HCT116 (cell line): ENCODE data around the gene PYGO2. TPM values are rescaled to one million over a fixed set of nuclear protein-coding genes. Genes with fewer than 3 reads are reported as not detected.

Experiments used
- ATAC-seq: fragments of 200-7000 bp; cut with Tn5 transposase; 2 replicates; pipeline ENCODE4 v1.9.1; 2020; ENCODE audit warnings: mild to moderate bottlenecking, moderate library complexity
- BruUV-seq: library from RNA; stranded (reverse); fragments of 400-500 nt; replicated peaks from 2 replicates; lab custom pipeline; 2021; lab: Mats Ljungman, UMichigan
- CTCF ChIA-PET: fragments of 300-600 bp; sonication (Branson Sonifier 250); formaldehyde crosslinking; loops from one replicate; lab custom pipeline; 2021; ENCODE audit warnings: antibody characterized with exemption; lab: Charles Lee
- POLR2A ChIA-PET: fragments of 300-600, 350-600 bp; sonication (Branson Sonifier 250); formaldehyde crosslinking; loops from one replicate; lab custom pipeline; 2021; ENCODE audit warnings: antibody characterized with exemption; lab: Charles Lee
- RAD21 ChIA-PET, 2 experiments: fragments of 300-600 bp; sonication (Branson Sonifier 250); formaldehyde crosslinking; loops; one replicate each; lab custom pipeline; 2023; ENCODE audit warnings: low total read pairs in 2 of 2; ENCODE audit not compliant: uncharacterized antibody in 2 of 2, unreplicated experiment in 2 of 2, low non-redundant PET in 1 of 2; lab: Charles Lee
- DNase-seq: peaks from one replicate; pipeline ENCODE4 v3.0.0-alpha.2; 2010; ENCODE audit warnings: low read depth, low spot score
- H2AFZ ChIP-seq: fragments of 200-600 bp; shearing (Covaris generic), sonication (generic); 2 replicates; pipeline ENCODE4 v1.6.1; 2017; ENCODE audit warnings: low read depth, mixed run types, mixed read lengths, antibody characterized with exemption, low read length; ENCODE audit not compliant: poor library complexity, severe bottlenecking
- H3K27ac ChIP-seq: 2 replicates; pipeline ENCODE4 v1.5.1; 2012; ENCODE audit warnings: low read depth, low read length
- H3K27me3 ChIP-seq: fragments of 200-600 bp; sonication (generic); 2 replicates; pipeline ENCODE4 v1.6.1; 2016; ENCODE audit warnings: mixed run types, low read length, mixed read lengths; ENCODE audit not compliant: insufficient read depth
- H3K36me3 ChIP-seq, 2 experiments: fragments of 200-500 bp in 1 of 2; fragments of 200-600 bp in 1 of 2; sonication (Bioruptor generic) in 1 of 2; sonication (generic) in 1 of 2; 2 replicates each; pipeline versions ENCODE4 v1.5.1 to v1.6.1; 2014 to 2016; ENCODE audit warnings: low read length in 2 of 2, inconsistent platforms in 1 of 2, mixed read lengths in 1 of 2, mixed run types in 1 of 2; ENCODE audit not compliant: insufficient read depth in 2 of 2, control insufficient read depth in 1 of 2
- H3K4me1 ChIP-seq, 2 experiments: fragments of 200-600 bp in 1 of 2; sonication (generic) in 1 of 2; 2 replicates each; pipeline versions ENCODE4 v1.5.1 to v1.6.1; 2012 to 2017; ENCODE audit warnings: low read length in 2 of 2, inconsistent platforms in 1 of 2, mild to moderate bottlenecking in 1 of 2, mixed read lengths in 1 of 2, mixed run types in 1 of 2, moderate library complexity in 1 of 2; ENCODE audit not compliant: insufficient read depth in 2 of 2, control insufficient read depth in 1 of 2
- H3K4me2 ChIP-seq: fragments of 200-600 bp; sonication (generic); 2 replicates; pipeline ENCODE4 v1.6.1; 2017; ENCODE audit warnings: mixed run types, low read length, mixed read lengths
- H3K4me3 ChIP-seq, 2 experiments: fragments of 200-600 bp in 1 of 2; sonication (generic) in 1 of 2; replicated peaks in 1 of 2; 2 replicates each; pipeline ENCODE4 v1.5.1; 2011 to 2016; ENCODE audit warnings: low read length in 2 of 2, control low read depth in 1 of 2, low read depth in 1 of 2, mild to moderate bottlenecking in 1 of 2, mixed read lengths in 1 of 2, mixed run types in 1 of 2
- H3K79me2 ChIP-seq: fragments of 200-600 bp; sonication (generic); 2 replicates; pipeline ENCODE4 v1.6.1; 2017; ENCODE audit warnings: mild to moderate bottlenecking, mixed run types, low read length, moderate library complexity, mixed read lengths; ENCODE audit not compliant: insufficient read depth
- H3K9ac ChIP-seq: fragments of 200-600 bp; sonication (generic); 2 replicates; pipeline ENCODE4 v1.6.1; 2016; ENCODE audit warnings: low read length, mixed read lengths
- H3K9me2 ChIP-seq: fragments of 200-600 bp; sonication (generic), shearing (Covaris generic); 2 replicates; pipeline ENCODE4 v1.6.1; 2017; ENCODE audit warnings: mixed run types, mild to moderate bottlenecking, moderate library complexity; ENCODE audit not compliant: insufficient read depth
- H3K9me3 ChIP-seq, 2 experiments: fragments of 200-500 bp in 1 of 2; fragments of 200-600 bp in 1 of 2; sonication (Bioruptor generic) in 1 of 2; sonication (generic) in 1 of 2; 2 replicates each; pipeline ENCODE4 v1.6.1; 2014 to 2017; ENCODE audit warnings: low read length in 2 of 2, mixed read lengths in 2 of 2, inconsistent platforms in 1 of 2, low read depth in 1 of 2, mild to moderate bottlenecking in 1 of 2, mixed run types in 1 of 2, moderate library complexity in 1 of 2; ENCODE audit not compliant: control insufficient read depth in 1 of 2, insufficient read depth in 1 of 2
- H4K20me1 ChIP-seq: fragments of 200-600 bp; sonication (generic), shearing (Covaris generic); 2 replicates; pipeline ENCODE4 v1.6.1; 2017; ENCODE audit warnings: mixed run types, mild to moderate bottlenecking, moderate library complexity; ENCODE audit not compliant: insufficient read depth
- CBX3 ChIP-seq: IDR thresholded peaks from 2 replicates; pipeline ENCODE4 v1.6.1; 2012; ENCODE audit warnings: low read depth
- CEBPB ChIP-seq: IDR thresholded peaks from 2 replicates; pipeline ENCODE4 v1.6.1; 2012; ENCODE audit warnings: low read depth
- EGR1 ChIP-seq: IDR thresholded peaks from 2 replicates; pipeline ENCODE4 v1.6.1; 2012; ENCODE audit warnings: low read depth
- ELF1 ChIP-seq: IDR thresholded peaks from 2 replicates; pipeline ENCODE4 v1.6.1; 2012; ENCODE audit warnings: low read depth, borderline replicate concordance
- FOSL1 ChIP-seq: IDR thresholded peaks from 2 replicates; pipeline ENCODE4 v1.6.1; 2012; ENCODE audit warnings: low read depth
- POLR2A ChIP-seq: IDR thresholded peaks from 2 replicates; pipeline ENCODE4 v1.7.0; 2011; ENCODE audit warnings: borderline replicate concordance; ENCODE audit not compliant: insufficient read depth, insufficient read length; ENCODE audit errors: extremely low read depth
- POLR2AphosphoS5 ChIP-seq: IDR thresholded peaks from 2 replicates; pipeline ENCODE4 v1.6.1; 2011; ENCODE audit warnings: mild to moderate bottlenecking, low read depth, low read length, moderate library complexity
- SIN3A ChIP-seq: IDR thresholded peaks from 2 replicates; pipeline ENCODE4 v1.6.1; 2012; ENCODE audit warnings: low read depth
- SP1 ChIP-seq: IDR thresholded peaks from 2 replicates; pipeline ENCODE4 v1.6.1; 2012; ENCODE audit warnings: low read depth
- SRF ChIP-seq: IDR thresholded peaks from 2 replicates; pipeline ENCODE4 v1.6.1; 2012; ENCODE audit warnings: low read depth
- TCF7L2 ChIP-seq: IDR thresholded peaks from 2 replicates; pipeline ENCODE4 v1.7.0; 2011; ENCODE audit warnings: borderline replicate concordance, inconsistent platforms; ENCODE audit not compliant: insufficient read depth, insufficient read length; ENCODE audit errors: extremely low read depth
- YY1 ChIP-seq: IDR thresholded peaks from 2 replicates; pipeline ENCODE4 v1.6.1; 2011; ENCODE audit warnings: low read length, low read depth, moderate library complexity, mild to moderate bottlenecking; ENCODE audit not compliant: insufficient replicate concordance; ENCODE audit errors: extremely low read depth
- ZFX ChIP-seq: fragments of 450-650 bp; IDR thresholded peaks from 2 replicates; pipeline ENCODE4 v1.6.1; 2017
- intact Hi-C: fragments of 100-400 bp; cut with micrococcal nuclease; formaldehyde crosslinking; loops from 2 replicates; pipeline ENCODE4 v1.10.0; 2022
- total RNA-seq: library from RNA; stranded (reverse); gene quantifications from one replicate; pipeline ENCODE4 v1.2.1, GENCODE V29; 2021; ENCODE audit not compliant: unreplicated experiment
- TF ChIP-seq, protein P1 (sequence below), 3 experiments: fragments of 200-600 bp in 1 of 3; sonication (generic) in 1 of 3; IDR thresholded peaks in 2 of 3; conservative IDR thresholded peaks in 1 of 3; 2 replicates each; pipeline ENCODE4 v1.5.1; 2012 to 2017; ENCODE audit warnings: low read depth in 2 of 3, low read length in 2 of 3, antibody characterized with exemption in 1 of 3, borderline replicate concordance in 1 of 3, control low read depth in 1 of 3, mild to moderate bottlenecking in 1 of 3, mixed read lengths in 1 of 3, mixed run types in 1 of 3, moderate library complexity in 1 of 3; ENCODE audit not compliant: insufficient read depth in 1 of 3
- TF ChIP-seq, protein P2 (sequence below): IDR thresholded peaks from 2 replicates; pipeline ENCODE4 v1.6.1; 2012; ENCODE audit warnings: low read depth
- TF ChIP-seq, protein P3 (sequence below): IDR thresholded peaks from 2 replicates; pipeline ENCODE4 v1.6.1; 2012

The PYGO2 gene
- total RNA-seq, 1 experiment from 2014 or later: 37.2 TPM

DNA sequence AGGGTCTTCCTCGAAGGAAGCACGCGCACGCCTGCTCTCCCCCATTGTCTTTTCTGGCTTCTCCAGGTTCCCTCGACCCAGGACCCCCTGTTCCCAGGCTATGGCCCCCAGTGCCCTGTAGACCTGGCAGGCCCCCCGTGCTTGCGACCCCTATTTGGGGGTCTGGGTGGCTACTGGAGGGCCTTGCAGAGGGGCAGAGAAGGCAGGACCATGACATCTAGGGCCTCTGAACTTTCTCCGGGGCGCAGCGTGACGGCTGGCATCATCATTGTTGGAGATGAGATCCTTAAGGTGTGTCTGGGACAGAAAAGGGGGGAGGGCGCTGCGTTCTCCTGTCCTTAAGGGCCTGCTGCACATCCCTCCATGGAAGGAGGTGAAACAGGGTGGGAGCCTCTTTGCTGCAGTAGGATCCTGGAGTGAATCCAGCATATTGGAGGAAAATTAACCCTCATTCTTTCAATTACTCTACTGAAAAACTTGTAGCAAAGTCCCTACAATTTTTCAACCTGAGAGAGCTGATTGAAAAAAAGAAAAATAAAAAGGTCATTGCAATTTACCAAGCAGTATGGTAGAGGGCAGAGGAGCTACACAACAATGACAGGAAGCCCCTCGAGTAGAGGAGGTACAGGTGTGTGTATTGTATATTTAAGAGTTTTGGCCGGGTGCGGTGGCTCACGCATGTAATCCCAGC is 22.3 kb upstream of the PYGO2 start:
- Histone ChIP-seq H3K27ac (peak overlapping the region; percentile 68), H3K36me3 (peaks cover 19 to 28% of the 10 kb centered on the region in 2 experiments; a peak in 3 of 4 replicates), H3K27me3 (no peaks in the 10 kb centered on the region), H3K9ac (peak overlapping the region; percentile 90), H3K79me2 (peaks cover 77% of the 10 kb centered on the region), H3K4me1 (peaks cover 10 to 26% of the 10 kb centered on the region in 2 experiments; a peak in 3 of 4 replicates), H4K20me1 (no peaks in the 10 kb centered on the region), H3K4me3 (peak overlapping the region; percentile 84 to 92), H3K9me3 (no peaks in the 10 kb centered on the region), H3K4me2 (peak overlapping the region; percentile 93), H3K9me2 (no peaks in the 10 kb centered on the region)
- intact Hi-C loops: no loop called here
- RAD21 ChIA-PET: interaction anchor here in 1 of 2 experiments (1.1 kb wide), 1 partner anchor 10 kb away, joined by 3 read pairs; no protein-coding TSS in a partner anchor
- DNase-seq (no peak), ATAC-seq (no peak)
- BruUV-seq: no TSS peak
- POLR2A ChIA-PET: interaction anchor here (0.6 to 3.7 kb wide), 7 partner anchors 9 to 55 kb away, joined by 3 to 46 read pairs (median 4); partner anchors contain the start of genes LENEP, PMVK and SHC1
- CTCF ChIA-PET: interaction anchor here (1.3 to 3.2 kb wide), 5 partner anchors 10 to 210 kb away, joined by 3 to 25 read pairs (median 4); partner anchors contain the start of gene CKS1B
- TF ChIP-seq CBX3 (no peak), ELF1 (no peak), SP1 (no peak), SRF (no peak), ZFX (no peak), POLR2AphosphoS5 (no peak), POLR2A (no peak), EGR1 (no peak), FOSL1 (no peak), YY1 (no peak), CEBPB (no peak), TCF7L2 (no peak), SIN3A (no peak)
- TF ChIP-seq, protein P1, sequence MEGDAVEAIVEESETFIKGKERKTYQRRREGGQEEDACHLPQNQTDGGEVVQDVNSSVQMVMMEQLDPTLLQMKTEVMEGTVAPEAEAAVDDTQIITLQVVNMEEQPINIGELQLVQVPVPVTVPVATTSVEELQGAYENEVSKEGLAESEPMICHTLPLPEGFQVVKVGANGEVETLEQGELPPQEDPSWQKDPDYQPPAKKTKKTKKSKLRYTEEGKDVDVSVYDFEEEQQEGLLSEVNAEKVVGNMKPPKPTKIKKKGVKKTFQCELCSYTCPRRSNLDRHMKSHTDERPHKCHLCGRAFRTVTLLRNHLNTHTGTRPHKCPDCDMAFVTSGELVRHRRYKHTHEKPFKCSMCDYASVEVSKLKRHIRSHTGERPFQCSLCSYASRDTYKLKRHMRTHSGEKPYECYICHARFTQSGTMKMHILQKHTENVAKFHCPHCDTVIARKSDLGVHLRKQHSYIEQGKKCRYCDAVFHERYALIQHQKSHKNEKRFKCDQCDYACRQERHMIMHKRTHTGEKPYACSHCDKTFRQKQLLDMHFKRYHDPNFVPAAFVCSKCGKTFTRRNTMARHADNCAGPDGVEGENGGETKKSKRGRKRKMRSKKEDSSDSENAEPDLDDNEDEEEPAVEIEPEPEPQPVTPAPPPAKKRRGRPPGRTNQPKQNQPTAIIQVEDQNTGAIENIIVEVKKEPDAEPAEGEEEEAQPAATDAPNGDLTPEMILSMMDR (IDR thresholded peaks at IDR 0.05 in 2 of 3, conservative IDR thresholded peaks at IDR 0.05 in 1 of 3; ENCODE audit: borderline replicate concordance in 1 of 3, insufficient read depth in 1 of 3, low read depth in 2 of 3, low read length in 2 of 3): no peak
- TF ChIP-seq, protein P2, sequence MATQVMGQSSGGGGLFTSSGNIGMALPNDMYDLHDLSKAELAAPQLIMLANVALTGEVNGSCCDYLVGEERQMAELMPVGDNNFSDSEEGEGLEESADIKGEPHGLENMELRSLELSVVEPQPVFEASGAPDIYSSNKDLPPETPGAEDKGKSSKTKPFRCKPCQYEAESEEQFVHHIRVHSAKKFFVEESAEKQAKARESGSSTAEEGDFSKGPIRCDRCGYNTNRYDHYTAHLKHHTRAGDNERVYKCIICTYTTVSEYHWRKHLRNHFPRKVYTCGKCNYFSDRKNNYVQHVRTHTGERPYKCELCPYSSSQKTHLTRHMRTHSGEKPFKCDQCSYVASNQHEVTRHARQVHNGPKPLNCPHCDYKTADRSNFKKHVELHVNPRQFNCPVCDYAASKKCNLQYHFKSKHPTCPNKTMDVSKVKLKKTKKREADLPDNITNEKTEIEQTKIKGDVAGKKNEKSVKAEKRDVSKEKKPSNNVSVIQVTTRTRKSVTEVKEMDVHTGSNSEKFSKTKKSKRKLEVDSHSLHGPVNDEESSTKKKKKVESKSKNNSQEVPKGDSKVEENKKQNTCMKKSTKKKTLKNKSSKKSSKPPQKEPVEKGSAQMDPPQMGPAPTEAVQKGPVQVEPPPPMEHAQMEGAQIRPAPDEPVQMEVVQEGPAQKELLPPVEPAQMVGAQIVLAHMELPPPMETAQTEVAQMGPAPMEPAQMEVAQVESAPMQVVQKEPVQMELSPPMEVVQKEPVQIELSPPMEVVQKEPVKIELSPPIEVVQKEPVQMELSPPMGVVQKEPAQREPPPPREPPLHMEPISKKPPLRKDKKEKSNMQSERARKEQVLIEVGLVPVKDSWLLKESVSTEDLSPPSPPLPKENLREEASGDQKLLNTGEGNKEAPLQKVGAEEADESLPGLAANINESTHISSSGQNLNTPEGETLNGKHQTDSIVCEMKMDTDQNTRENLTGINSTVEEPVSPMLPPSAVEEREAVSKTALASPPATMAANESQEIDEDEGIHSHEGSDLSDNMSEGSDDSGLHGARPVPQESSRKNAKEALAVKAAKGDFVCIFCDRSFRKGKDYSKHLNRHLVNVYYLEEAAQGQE: no peak
- TF ChIP-seq, protein P3, sequence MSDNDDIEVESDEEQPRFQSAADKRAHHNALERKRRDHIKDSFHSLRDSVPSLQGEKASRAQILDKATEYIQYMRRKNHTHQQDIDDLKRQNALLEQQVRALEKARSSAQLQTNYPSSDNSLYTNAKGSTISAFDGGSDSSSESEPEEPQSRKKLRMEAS: no peak
- TF ChIP-seq, all 23 proteins: peak for 0
- H2AFZ ChIP-seq: no peak overlapping the region
